SH-SY5Y (cell line): ENCODE data around the gene SGCD.

Source experiments
- GATA2 ChIP-seq: IDR thresholded peaks from 2 replicates; pipeline ENCODE4 v1.6.1; 2011; ENCODE audit warnings: mild to moderate bottlenecking, low read depth, low read length
- GATA3 ChIP-seq: IDR thresholded peaks from 2 replicates; pipeline ENCODE4 v1.6.1; 2011; ENCODE audit warnings: low read depth, mild to moderate bottlenecking, low read length, moderate library complexity

DNA sequence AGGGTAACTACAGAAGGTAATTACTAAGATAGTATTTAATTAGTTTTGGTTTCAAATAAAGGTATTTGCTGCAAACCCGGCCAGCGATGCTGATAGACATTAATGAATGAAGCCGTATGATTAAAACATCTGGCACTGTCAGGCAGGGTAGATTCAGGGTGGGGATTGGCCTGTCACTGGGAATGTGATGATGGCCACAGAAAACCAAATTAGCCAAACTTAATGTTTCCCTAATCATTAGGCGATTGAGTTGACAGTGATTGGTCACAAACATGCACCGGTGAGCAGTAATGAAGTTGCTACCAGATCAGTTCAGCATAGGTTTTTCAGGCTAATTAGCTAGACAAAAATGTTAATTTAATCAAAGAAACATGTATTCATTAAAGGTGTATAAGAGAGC, 107.5 kb downstream of the SGCD start:
- no peak for TF ChIP-seq GATA2
- TF ChIP-seq GATA3 = no peak
